H9 (cell line): ENCODE data around the gene ZNF774. TPM values are rescaled to one million over a fixed set of nuclear protein-coding genes. Genes with fewer than 3 reads are reported as not detected.

Experiments
- DNase-seq: peaks from one replicate; pipeline ENCODE4 v3.0.0-alpha.2; 2017
- H2AFZ ChIP-seq: one replicate; pipeline ENCODE4 v1.6.1; 2013; ENCODE audit warnings: mild to moderate bottlenecking, low read length, control low read depth, moderate library complexity
- H2AK5ac ChIP-seq: 2 replicates; pipeline ENCODE4 v1.6.1; 2013; ENCODE audit warnings: low read length, control low read depth, mixed read lengths; ENCODE audit not compliant: insufficient read length
- H2BK120ac ChIP-seq: one replicate; pipeline ENCODE4 v1.6.1; 2013; ENCODE audit warnings: low read depth, mild to moderate bottlenecking, low read length, control low read depth, inconsistent platforms; ENCODE audit not compliant: poor library complexity, severe bottlenecking
- H2BK12ac ChIP-seq: 2 replicates; pipeline ENCODE4 v1.6.1; 2013; ENCODE audit warnings: low read length, control low read depth, mixed read lengths, low read depth; ENCODE audit not compliant: insufficient read length
- H2BK15ac ChIP-seq: 2 replicates; pipeline ENCODE4 v1.6.1; 2013; ENCODE audit warnings: low read depth, low read length, control low read depth
- H2BK20ac ChIP-seq: one replicate; pipeline ENCODE4 v1.6.1; 2013; ENCODE audit warnings: low read depth, mild to moderate bottlenecking, low read length, control low read depth, inconsistent platforms; ENCODE audit not compliant: poor library complexity, severe bottlenecking
- H2BK5ac ChIP-seq: 2 replicates; pipeline ENCODE4 v1.6.1; 2013; ENCODE audit warnings: low read length, control low read depth, mixed read lengths; ENCODE audit not compliant: insufficient read length
- H3K14ac ChIP-seq: 2 replicates; pipeline ENCODE4 v1.6.1; 2013; ENCODE audit warnings: low read length, control low read depth; ENCODE audit not compliant: insufficient read depth
- H3K18ac ChIP-seq: 2 replicates; pipeline ENCODE4 v1.6.1; 2013; ENCODE audit warnings: low read depth, mild to moderate bottlenecking, mixed read lengths, low read length, control low read depth; ENCODE audit not compliant: insufficient read length
- H3K23ac ChIP-seq: 2 replicates; pipeline ENCODE4 v1.6.1; 2013; ENCODE audit warnings: low read length, control low read depth, mixed read lengths, low read depth; ENCODE audit not compliant: insufficient read length
- H3K23me2 ChIP-seq: 2 replicates; pipeline ENCODE4 v1.6.1; 2013; ENCODE audit warnings: low read depth, mild to moderate bottlenecking, mixed read lengths, low read length, control low read depth; ENCODE audit not compliant: insufficient read length, poor library complexity, severe bottlenecking
- H3K27ac ChIP-seq: 2 replicates; pipeline ENCODE4 v1.5.1; 2013; ENCODE audit warnings: low read length, control low read depth, mixed read lengths, low read depth; ENCODE audit not compliant: insufficient read length
- H3K27me3 ChIP-seq: 2 replicates; pipeline ENCODE4 v1.6.1; 2013; ENCODE audit warnings: low read length, control low read depth, inconsistent platforms; ENCODE audit not compliant: insufficient read depth
- H3K4ac ChIP-seq: 2 replicates; pipeline ENCODE4 v1.6.1; 2013; ENCODE audit warnings: low read depth, mild to moderate bottlenecking, control low read depth, inconsistent platforms, low read length, moderate library complexity
- H3K4me1 ChIP-seq: 2 replicates; pipeline ENCODE4 v1.6.1; 2013; ENCODE audit warnings: low read length, control low read depth, inconsistent platforms; ENCODE audit not compliant: insufficient read depth
- H3K4me2 ChIP-seq: 2 replicates; pipeline ENCODE4 v1.6.1; 2013; ENCODE audit warnings: low read length, control low read depth, mixed read lengths; ENCODE audit not compliant: insufficient read length, insufficient read depth
- H3K56ac ChIP-seq: 2 replicates; pipeline ENCODE4 v1.6.1; 2013; ENCODE audit warnings: low read depth, mild to moderate bottlenecking, mixed read lengths, low read length, control low read depth; ENCODE audit not compliant: insufficient read length
- H3K79me1 ChIP-seq: 2 replicates; pipeline ENCODE4 v1.6.1; 2013; ENCODE audit warnings: low read depth, mild to moderate bottlenecking, moderate library complexity, low read length, control low read depth, inconsistent platforms; ENCODE audit not compliant: insufficient read depth, poor library complexity, severe bottlenecking
- H3K79me2 ChIP-seq: 2 replicates; pipeline ENCODE4 v1.6.1; 2013; ENCODE audit warnings: low read length, control low read depth, inconsistent platforms; ENCODE audit not compliant: insufficient read depth
- H3K9ac ChIP-seq: 2 replicates; pipeline ENCODE4 v1.6.1; 2013; ENCODE audit warnings: low read length, control low read depth, mixed read lengths; ENCODE audit not compliant: insufficient read length; ENCODE audit errors: extremely low read depth
- H3K9me3 ChIP-seq: one replicate; pipeline ENCODE4 v1.6.1; 2013; ENCODE audit warnings: low read depth, low read length, inconsistent platforms; ENCODE audit not compliant: control insufficient read depth
- H3T11ph ChIP-seq: one replicate; pipeline ENCODE4 v1.6.1; 2013; ENCODE audit warnings: mild to moderate bottlenecking, low read length, control low read depth, inconsistent platforms
- H4K20me1 ChIP-seq: one replicate; pipeline ENCODE4 v1.6.1; 2013; ENCODE audit not compliant: control insufficient read depth, insufficient read length, insufficient read depth
- H4K5ac ChIP-seq: 2 replicates; pipeline ENCODE4 v1.6.1; 2013; ENCODE audit warnings: low read depth, mild to moderate bottlenecking, mixed read lengths, low read length, control low read depth; ENCODE audit not compliant: insufficient read length
- H4K8ac ChIP-seq: replicated peaks from 2 replicates; pipeline ENCODE4 v1.6.1; 2013; ENCODE audit warnings: low read length, control low read depth, mixed read lengths, low read depth; ENCODE audit not compliant: insufficient read length
- H4K91ac ChIP-seq: 2 replicates; pipeline ENCODE4 v1.6.1; 2013; ENCODE audit warnings: low read depth, mild to moderate bottlenecking, moderate library complexity, mixed read lengths, low read length, control low read depth; ENCODE audit not compliant: insufficient read length
- H3K27ac Mint-ChIP-seq, 3 experiments: 2 replicates in 2 of 3; 3 replicates in 1 of 3; pipeline ENCODE4 v1.8.0; 2020 to 2021; ENCODE audit warnings: mixed read lengths in 3 of 3, mild to moderate bottlenecking in 1 of 3, moderate library complexity in 1 of 3
- H3K27me3 Mint-ChIP-seq: 2 replicates; pipeline ENCODE4 v1.8.0; 2021; ENCODE audit warnings: low read depth, mild to moderate bottlenecking, moderate library complexity, mixed read lengths
- H3K36me3 Mint-ChIP-seq, 3 experiments: 2 replicates in 2 of 3; 3 replicates in 1 of 3; pipeline ENCODE4 v1.8.0; 2020 to 2021; ENCODE audit warnings: low read depth in 3 of 3, mixed read lengths in 3 of 3; ENCODE audit not compliant: insufficient read depth in 1 of 3
- H3K4me1 Mint-ChIP-seq, 2 experiments: 2 replicates each; pipeline ENCODE4 v1.8.0; 2020; ENCODE audit warnings: mixed read lengths in 2 of 2
- H3K4me3 Mint-ChIP-seq, 2 experiments: 2 replicates in 1 of 2; 3 replicates in 1 of 2; pipeline ENCODE4 v1.8.0; 2020 to 2021; ENCODE audit warnings: mild to moderate bottlenecking in 2 of 2, mixed read lengths in 2 of 2, moderate library complexity in 1 of 2
- H3K9me3 Mint-ChIP-seq, 2 experiments: 2 replicates in 1 of 2; 3 replicates in 1 of 2; pipeline ENCODE4 v1.8.0; 2020; ENCODE audit warnings: mild to moderate bottlenecking in 2 of 2, mixed read lengths in 2 of 2, moderate library complexity in 1 of 2
- WGBS: extraction: QIAGEN DNeasy Blood & Tissue Kit; methylation state at CpG from one replicate; pipeline ENCODE4 v1.1.7; 2013; ENCODE audit warnings: missing lambda C conversion rate, low lambda C conversion rate, mixed read lengths; ENCODE audit not compliant: insufficient read length; ENCODE audit errors: extremely low coverage; 5-methylcytosine and 5-hydroxymethylcytosine counted together
- total RNA-seq: library from RNA; stranded (reverse); gene quantifications from 2 replicates; pipeline ENCODE4 v1.2.1, GENCODE V29; 2021
- TF ChIP-seq, protein P1 (sequence below): fragments of 200-600 bp; sonication (generic); conservative IDR thresholded peaks from 3 replicates; pipeline ENCODE4 v1.8.0; 2021; ENCODE audit warnings: antibody characterized with exemption, mild to moderate bottlenecking

The ZNF774 gene
- total RNA-seq, 1 experiment from 2014 or later = 2.5 TPM

DNA sequence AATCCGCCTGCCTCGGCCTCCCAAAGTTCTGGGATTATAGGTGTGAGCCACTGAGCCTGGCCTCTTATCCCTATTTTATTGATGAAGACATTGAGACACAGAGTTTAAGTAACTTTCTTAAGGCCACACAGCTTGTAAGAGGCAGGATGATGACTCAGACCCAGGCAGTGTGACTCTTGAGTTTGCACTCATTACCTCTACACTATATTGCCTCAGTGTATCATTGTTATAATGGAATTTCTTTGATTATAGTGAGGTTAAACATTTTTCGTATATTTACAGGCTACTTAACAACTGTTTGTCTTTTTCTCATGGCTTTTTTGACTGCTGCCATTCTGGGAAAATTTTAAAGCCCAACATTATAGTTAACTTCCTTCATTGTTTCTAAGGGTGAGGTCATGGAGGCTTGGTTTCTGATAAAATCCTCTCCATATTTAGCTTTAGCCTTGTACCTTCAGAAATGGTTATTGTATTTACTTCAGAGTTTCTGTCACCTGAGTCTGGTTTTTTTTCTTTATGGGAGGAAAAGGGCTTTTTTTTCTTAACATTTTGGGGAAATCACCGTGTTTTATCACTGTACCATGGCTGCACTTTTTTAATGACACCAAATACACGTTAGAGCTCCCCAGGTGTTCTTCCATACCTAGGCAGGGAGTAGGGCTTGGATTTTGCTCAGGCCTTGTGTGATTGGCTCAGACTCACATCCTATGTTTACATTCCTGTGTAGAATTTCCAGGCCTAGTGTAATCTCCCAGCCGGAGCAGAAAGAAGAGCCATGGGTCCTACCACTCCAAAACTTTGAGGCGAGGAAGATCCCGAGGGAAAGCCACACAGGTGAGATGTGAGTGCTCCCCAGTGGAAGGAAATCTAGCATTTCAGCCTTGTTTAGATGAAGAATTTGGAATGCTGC lies 6.3 kb downstream of the ZNF774 start:
- no peaks in the 10 kb centered on the region; the same call in 1 of the 2 replicates for H3K4me1 ChIP-seq
- H3K27ac Mint-ChIP-seq = peak overlapping the region in 1 of 3 experiments; percentile 81; a peak in 1 of 7 replicates
- H3K36me3 Mint-ChIP-seq = peaks cover 0 to 6% (median 0%) of the 10 kb centered on the region in 3 experiments; a peak in 5 of 7 replicates
- H2BK5ac ChIP-seq = no peak overlapping the region
- H3K9me3 Mint-ChIP-seq = no peaks in the 10 kb centered on the region
- H4K91ac ChIP-seq = no peak overlapping the region
- no peak for DNase-seq
- no peaks in the 10 kb centered on the region for H3K79me2 ChIP-seq
- H2AFZ ChIP-seq = no peak overlapping the region
- TF ChIP-seq, protein P1, sequence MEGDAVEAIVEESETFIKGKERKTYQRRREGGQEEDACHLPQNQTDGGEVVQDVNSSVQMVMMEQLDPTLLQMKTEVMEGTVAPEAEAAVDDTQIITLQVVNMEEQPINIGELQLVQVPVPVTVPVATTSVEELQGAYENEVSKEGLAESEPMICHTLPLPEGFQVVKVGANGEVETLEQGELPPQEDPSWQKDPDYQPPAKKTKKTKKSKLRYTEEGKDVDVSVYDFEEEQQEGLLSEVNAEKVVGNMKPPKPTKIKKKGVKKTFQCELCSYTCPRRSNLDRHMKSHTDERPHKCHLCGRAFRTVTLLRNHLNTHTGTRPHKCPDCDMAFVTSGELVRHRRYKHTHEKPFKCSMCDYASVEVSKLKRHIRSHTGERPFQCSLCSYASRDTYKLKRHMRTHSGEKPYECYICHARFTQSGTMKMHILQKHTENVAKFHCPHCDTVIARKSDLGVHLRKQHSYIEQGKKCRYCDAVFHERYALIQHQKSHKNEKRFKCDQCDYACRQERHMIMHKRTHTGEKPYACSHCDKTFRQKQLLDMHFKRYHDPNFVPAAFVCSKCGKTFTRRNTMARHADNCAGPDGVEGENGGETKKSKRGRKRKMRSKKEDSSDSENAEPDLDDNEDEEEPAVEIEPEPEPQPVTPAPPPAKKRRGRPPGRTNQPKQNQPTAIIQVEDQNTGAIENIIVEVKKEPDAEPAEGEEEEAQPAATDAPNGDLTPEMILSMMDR = no peak
- H3K23ac ChIP-seq = no peak overlapping the region
- no peak overlapping the region for H3K27ac ChIP-seq
- no peak overlapping the region for H3T11ph ChIP-seq
- H3K27me3 Mint-ChIP-seq = no peaks in the 10 kb centered on the region
- no peaks in the 10 kb centered on the region for H3K23me2 ChIP-seq
- no peak overlapping the region for H2BK15ac ChIP-seq
- H3K56ac ChIP-seq = no peak overlapping the region
- no peaks in the 10 kb centered on the region for H3K9me3 ChIP-seq
- no peak overlapping the region for H4K8ac ChIP-seq
- H3K4me2 ChIP-seq = no peak overlapping the region
- no CpG with 5 or more reads among the region's 8 CpGs for WGBS
- no peak overlapping the region for H2BK20ac ChIP-seq
- H3K18ac ChIP-seq = no peak overlapping the region
- no peak overlapping the region for H3K4me3 Mint-ChIP-seq
- H4K5ac ChIP-seq = no peak overlapping the region
- H2AK5ac ChIP-seq = no peak overlapping the region
- H4K20me1 ChIP-seq = no peaks in the 10 kb centered on the region
- no peaks in the 10 kb centered on the region for H3K79me1 ChIP-seq
- H3K14ac ChIP-seq = no peak overlapping the region
- H3K4ac ChIP-seq = no peak overlapping the region
- H2BK12ac ChIP-seq = no peak overlapping the region
- no peaks in the 10 kb centered on the region for H3K27me3 ChIP-seq
- H2BK120ac ChIP-seq = no peak overlapping the region
- peaks cover 5 to 8% of the 10 kb centered on the region in 2 experiments for H3K4me1 Mint-ChIP-seq
- H3K9ac ChIP-seq = no peak overlapping the region
